Left hindlimb (tissue), 1 donor: Measurements from ENCODE around the gene RAF1.
A peak's percentile ranks its signal among the peaks of the same experiment; 100 is the strongest.
"Not testable (repeated sequence)": the region's sequence is repeated elsewhere in the genome, so short reads cannot be mapped to it uniquely, and the experiment has no call there.

Experiments used
- DNase-seq: peaks from one replicate; pipeline ENCODE4 v3.0.0-alpha.2; 2018

Gene RAF1

GRCh38 chr3:12556690-12557472, 107.0 kb downstream of the RAF1 start, which contains the start of gene MKRN2:
MKRN2 (plus strand) TSS chr3:12557087; CDS start chr3:12557151, 64 bp downstream.
- DNase-seq, result peak; percentile 92

- DNase-seq, result no peak
Measured at GRCh38 chr3:12556314-12556689, 107.6 kb downstream of the RAF1 start.

- DNase-seq, result peak; percentile 45
Measured at GRCh38 chr3:12553921-12554391, 110.0 kb downstream of the RAF1 start.

- DNase-seq, result no peak
Measured at GRCh38 chr3:12549971-12550760, 113.8 kb downstream of the RAF1 start.

GRCh38 chr3:12545473-12545791, 118.5 kb downstream of the RAF1 start, which contains the start of gene MKRN2OS:
MKRN2OS (minus strand) TSS chr3:12545499; CDS start chr3:12545464, 35 bp downstream.
- no peak for DNase-seq

- no peak for DNase-seq
Measured at GRCh38 chr3:12544652-12545472, 119.1 kb downstream of the RAF1 start.

GRCh38 chr3:12543497-12543896, 120.4 kb downstream of the RAF1 start:
- not testable (repeated sequence) for DNase-seq

GRCh38 chr3:12541625-12542024, 122.3 kb downstream of the RAF1 start:
- no peak for DNase-seq

GRCh38 chr3:12536423-12536822, 127.5 kb downstream of the RAF1 start:
- DNase-seq, result no peak
